Lower leg skin (tissue), 3 donors: ENCODE data around the gene TBC1D8.

Source experiments
- CTCF ChIP-seq, 3 donors: fragments of 450-650 bp; IDR thresholded peaks; one replicate each; pipeline ENCODE4 v1.5.1; 2016; ENCODE audit warnings: antibody characterized with exemption in 3 of 3, mild to moderate bottlenecking in 3 of 3, moderate library complexity in 2 of 3
- POLR2A ChIP-seq, 2 donors: fragments of 450-650 bp; IDR thresholded peaks; one replicate each; pipeline ENCODE4 v1.6.1; 2016 to 2017; ENCODE audit warnings: antibody characterized with exemption in 2 of 2, mild to moderate bottlenecking in 1 of 2, moderate library complexity in 1 of 2

- no peak for TF ChIP-seq CTCF (IDR thresholded peaks at IDR 0.05)
- no peak for TF ChIP-seq POLR2A (IDR thresholded peaks at IDR 0.05)
Observed at GRCh38 chr2:100991404-100991773, 159.8 kb downstream of the TBC1D8 start.
